Rectal smooth muscle tissue (tissue), 1 donor: ENCODE measurements around the gene BMP3.

Source experiments
- H3K27ac ChIP-seq: one replicate; pipeline ENCODE4 v1.7.0; 2013; ENCODE audit warnings: low read depth, low read length, inconsistent platforms
- H3K27me3 ChIP-seq: one replicate; pipeline ENCODE4 v1.7.0; 2013; ENCODE audit warnings: low read length; ENCODE audit not compliant: control insufficient read depth, insufficient read depth
- H3K36me3 ChIP-seq: one replicate; pipeline ENCODE4 v1.7.0; 2013; ENCODE audit warnings: low read length; ENCODE audit not compliant: control insufficient read depth, insufficient read depth
- H3K4me1 ChIP-seq: one replicate; pipeline ENCODE4 v1.7.0; 2013; ENCODE audit warnings: low read length; ENCODE audit not compliant: control insufficient read depth, insufficient read depth
- H3K4me3 ChIP-seq: one replicate; pipeline ENCODE4 v1.7.0; 2013; ENCODE audit warnings: low read length
- H3K9ac ChIP-seq: one replicate; pipeline ENCODE4 v1.7.0; 2013; ENCODE audit warnings: low read length

The BMP3 gene

GRCh38 chr4:81023484-81023883, 7.0 kb upstream of the BMP3 start:
- Histone ChIP-seq H3K36me3 (no peaks in the 10 kb centered on the region), H3K9ac (no peak overlapping the region), H3K27ac (no peak overlapping the region), H3K4me3 (no peak overlapping the region), H3K4me1 (peaks cover 4% of the 10 kb centered on the region), H3K27me3 (no peaks in the 10 kb centered on the region)

GRCh38 chr4:81030981-81031791, 678 bp downstream of the BMP3 start:
- peak overlapping the region; percentile 65 for H3K27ac ChIP-seq
- peak overlapping the region; percentile 65 for H3K4me3 ChIP-seq
- no peaks in the 10 kb centered on the region for H3K27me3 ChIP-seq
- H3K4me1 ChIP-seq = peaks cover 5% of the 10 kb centered on the region
- peak overlapping the region; percentile 24 for H3K9ac ChIP-seq
- no peaks in the 10 kb centered on the region for H3K36me3 ChIP-seq

- Histone ChIP-seq H3K27ac (peak overlapping the region; percentile 65), H3K27me3 (no peaks in the 10 kb centered on the region), H3K9ac (peak overlapping the region; percentile 24), H3K4me1 (peaks cover 5% of the 10 kb centered on the region), H3K4me3 (peak overlapping the region; percentile 65), H3K36me3 (no peaks in the 10 kb centered on the region)
These were observed 1.5 kb downstream of the BMP3 start for GRCh38 chr4:81031796-81032551.

- Histone ChIP-seq H3K27me3 (no peaks in the 10 kb centered on the region), H3K27ac (peak overlapping the region; percentile 65), H3K36me3 (no peaks in the 10 kb centered on the region), H3K4me1 (peaks cover 5% of the 10 kb centered on the region), H3K4me3 (peak overlapping the region; percentile 65), H3K9ac (no peak overlapping the region)
These were observed 2.5 kb downstream of the BMP3 start for GRCh38 chr4:81032771-81033684.

- no peak overlapping the region for H3K27ac ChIP-seq
- no peak overlapping the region for H3K9ac ChIP-seq
- H3K4me1 ChIP-seq = peaks cover 11% of the 10 kb centered on the region
- H3K27me3 ChIP-seq = no peaks in the 10 kb centered on the region
- H3K36me3 ChIP-seq = no peaks in the 10 kb centered on the region
- no peak overlapping the region for H3K4me3 ChIP-seq
These were observed 8.3 kb downstream of the BMP3 start for GRCh38 chr4:81038636-81039350.

- Histone ChIP-seq H3K27ac (peak overlapping the region; percentile 46), H3K36me3 (no peaks in the 10 kb centered on the region), H3K4me1 (peaks cover 11% of the 10 kb centered on the region), H3K4me3 (no peak overlapping the region), H3K9ac (no peak overlapping the region), H3K27me3 (no peaks in the 10 kb centered on the region)
These were observed 9.0 kb downstream of the BMP3 start for GRCh38 chr4:81039351-81039972.

GRCh38 chr4:81040012-81040659, 9.6 kb downstream of the BMP3 start:
- Histone ChIP-seq H3K36me3 (no peaks in the 10 kb centered on the region), H3K9ac (no peak overlapping the region), H3K27ac (peak overlapping the region; percentile 46), H3K27me3 (no peaks in the 10 kb centered on the region), H3K4me1 (peaks cover 11% of the 10 kb centered on the region), H3K4me3 (no peak overlapping the region)

- Histone ChIP-seq H3K9ac (no peak overlapping the region), H3K4me1 (peaks cover 9% of the 10 kb centered on the region), H3K27ac (no peak overlapping the region), H3K27me3 (no peaks in the 10 kb centered on the region), H3K4me3 (no peak overlapping the region), H3K36me3 (no peaks in the 10 kb centered on the region)
These were observed 12.3 kb downstream of the BMP3 start for GRCh38 chr4:81042578-81043365.

- Histone ChIP-seq H3K4me3 (no peak overlapping the region), H3K4me1 (peaks cover 22% of the 10 kb centered on the region), H3K27me3 (no peaks in the 10 kb centered on the region), H3K36me3 (no peaks in the 10 kb centered on the region), H3K9ac (no peak overlapping the region), H3K27ac (peak overlapping the region; percentile 76)
These were observed 18.8 kb downstream of the BMP3 start for GRCh38 chr4:81049330-81049729.

- Histone ChIP-seq H3K4me3 (no peak overlapping the region), H3K4me1 (peaks cover 22% of the 10 kb centered on the region), H3K36me3 (no peaks in the 10 kb centered on the region), H3K27ac (peak overlapping the region; percentile 76), H3K27me3 (no peaks in the 10 kb centered on the region), H3K9ac (no peak overlapping the region)
These were observed 19.4 kb downstream of the BMP3 start for GRCh38 chr4:81049907-81050306.
